Activated CD8-positive, alpha-beta T cell treated with anti-CD3 and anti-CD28 coated beads for 36 hours (primary cell): Measurements from ENCODE around the gene HOTAIR. TPM values are rescaled to one million over a fixed set of nuclear protein-coding genes. Genes with fewer than 3 reads are reported as not detected.
A peak's percentile ranks its signal among the peaks of the same experiment; 100 is the strongest.

Experiments used
- ATAC-seq: fragments of 200-7000 bp; cut with Tn5 transposase; one replicate; pipeline ENCODE4 v1.10.0; 2021; ENCODE audit warnings: mild to moderate bottlenecking, moderate library complexity
- CTCF ChIA-PET: fragments of 350-600 bp; sonication (Branson Sonifier 250); formaldehyde crosslinking; loops from one replicate; lab custom pipeline; 2021; ENCODE audit warnings: antibody characterized with exemption; lab: Charles Lee
- POLR2A ChIA-PET: fragments of 350-600 bp; sonication (Branson Sonifier 250); formaldehyde crosslinking; loops from one replicate; lab custom pipeline; 2021; ENCODE audit warnings: antibody characterized with exemption; lab: Charles Lee
- DNase-seq: peaks from one replicate; pipeline ENCODE4 v3.0.0-alpha.2; 2020
- H3K27ac Mint-ChIP-seq: one replicate; pipeline ENCODE4 v1.8.0; 2021; ENCODE audit warnings: mild to moderate bottlenecking, mixed read lengths
- H3K27me3 Mint-ChIP-seq: one replicate; pipeline ENCODE4 v1.8.0; 2021; ENCODE audit warnings: mixed read lengths
- H3K36me3 Mint-ChIP-seq: one replicate; pipeline ENCODE4 v1.8.0; 2021; ENCODE audit warnings: low read depth, mixed read lengths
- H3K4me1 Mint-ChIP-seq: one replicate; pipeline ENCODE4 v1.8.0; 2021; ENCODE audit warnings: low read depth, mixed read lengths
- H3K4me3 Mint-ChIP-seq: one replicate; pipeline ENCODE4 v1.8.0; 2021; ENCODE audit warnings: mild to moderate bottlenecking, moderate library complexity, mixed read lengths
- H3K9me3 Mint-ChIP-seq: one replicate; pipeline ENCODE4 v1.8.0; 2021; ENCODE audit warnings: mixed read lengths
- intact Hi-C: fragments of 100-400 bp; cut with micrococcal nuclease; formaldehyde crosslinking; loops from one replicate; pipeline ENCODE4 v1.10.0; 2022
- total RNA-seq, 2 experiments: library from RNA; stranded (reverse); gene quantifications; one replicate each; pipeline ENCODE4 v1.2.3, GENCODE V29; 2021
- TF ChIP-seq, protein P1 (sequence below): fragments of 200-600 bp; IDR thresholded peaks from one replicate; pipeline ENCODE4 v1.8.0; 2022; ENCODE audit warnings: antibody characterized with exemption, mild to moderate bottlenecking

The HOTAIR gene
- total RNA-seq, 2 experiments from 2014 or later = not detected

GRCh38 chr12:54010972-54011664 lies 36.4 kb upstream of the HOTAIR start:
- intact Hi-C loops = no loop called here
- DNase-seq (no peak), ATAC-seq (no peak)
- Mint-ChIP-seq H3K4me1 (peaks cover 31% of the 10 kb centered on the region), H3K36me3 (no peaks in the 10 kb centered on the region), H3K27me3 (peaks cover 89% of the 10 kb centered on the region), H3K27ac (no peak overlapping the region), H3K9me3 (no peaks in the 10 kb centered on the region), H3K4me3 (no peak overlapping the region)
- TF ChIP-seq, protein P1, sequence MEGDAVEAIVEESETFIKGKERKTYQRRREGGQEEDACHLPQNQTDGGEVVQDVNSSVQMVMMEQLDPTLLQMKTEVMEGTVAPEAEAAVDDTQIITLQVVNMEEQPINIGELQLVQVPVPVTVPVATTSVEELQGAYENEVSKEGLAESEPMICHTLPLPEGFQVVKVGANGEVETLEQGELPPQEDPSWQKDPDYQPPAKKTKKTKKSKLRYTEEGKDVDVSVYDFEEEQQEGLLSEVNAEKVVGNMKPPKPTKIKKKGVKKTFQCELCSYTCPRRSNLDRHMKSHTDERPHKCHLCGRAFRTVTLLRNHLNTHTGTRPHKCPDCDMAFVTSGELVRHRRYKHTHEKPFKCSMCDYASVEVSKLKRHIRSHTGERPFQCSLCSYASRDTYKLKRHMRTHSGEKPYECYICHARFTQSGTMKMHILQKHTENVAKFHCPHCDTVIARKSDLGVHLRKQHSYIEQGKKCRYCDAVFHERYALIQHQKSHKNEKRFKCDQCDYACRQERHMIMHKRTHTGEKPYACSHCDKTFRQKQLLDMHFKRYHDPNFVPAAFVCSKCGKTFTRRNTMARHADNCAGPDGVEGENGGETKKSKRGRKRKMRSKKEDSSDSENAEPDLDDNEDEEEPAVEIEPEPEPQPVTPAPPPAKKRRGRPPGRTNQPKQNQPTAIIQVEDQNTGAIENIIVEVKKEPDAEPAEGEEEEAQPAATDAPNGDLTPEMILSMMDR = no peak
- CTCF ChIA-PET = interaction anchor here (0.6 to 2.5 kb wide), 4 partner anchors 21 to 196 kb away, joined by 3 to 11 read pairs (median 5); no protein-coding TSS in a partner anchor
- POLR2A ChIA-PET = no interaction called here

DNA sequence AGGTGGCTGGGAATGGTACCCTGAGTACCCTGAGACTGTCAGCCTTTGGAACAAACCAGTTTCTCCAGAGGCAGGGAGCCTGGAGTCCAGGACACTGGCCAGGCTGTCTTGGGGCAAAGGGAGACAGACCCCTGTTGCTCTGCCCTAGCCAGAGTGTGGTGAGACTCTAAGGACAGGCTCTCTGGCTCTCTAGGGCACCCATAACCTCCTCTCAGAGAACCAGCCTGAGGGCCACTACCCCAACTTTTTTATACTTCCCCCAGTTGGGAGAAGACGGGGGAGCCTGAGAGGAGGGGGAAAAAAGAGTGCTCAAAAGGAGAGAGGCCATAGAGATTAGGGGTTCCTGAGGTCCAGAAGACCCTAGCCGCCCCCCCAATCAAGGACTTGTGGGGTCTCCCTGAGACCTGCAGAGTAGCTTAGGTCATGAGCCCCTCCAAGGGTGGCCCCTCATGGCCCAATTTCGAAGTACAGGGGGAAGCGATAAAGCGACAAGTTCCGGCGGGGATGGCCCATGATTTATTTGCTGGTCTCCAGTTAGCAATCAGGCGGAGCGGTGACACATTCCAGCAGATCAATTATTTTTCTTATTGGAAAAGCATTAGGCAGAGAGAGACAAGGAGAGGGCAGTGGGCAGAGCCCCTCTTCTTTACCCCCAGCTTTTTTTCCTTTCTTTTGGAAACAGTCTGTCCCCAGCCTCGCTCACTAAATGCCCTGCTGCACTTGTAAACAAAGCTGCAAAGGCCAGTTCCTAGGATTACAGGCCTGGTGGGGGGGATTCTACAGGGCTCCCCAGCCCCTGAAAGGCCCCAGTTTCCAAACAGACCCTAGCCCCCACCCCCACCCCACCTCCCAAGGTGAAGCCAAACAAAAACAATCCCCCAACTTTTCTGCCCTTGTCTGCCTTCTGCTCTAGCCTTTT lies 35.6 kb upstream of the HOTAIR start:
- ATAC-seq (no peak), DNase-seq (no peak)
- Mint-ChIP-seq H3K27ac (no peak overlapping the region), H3K4me1 (peaks cover 32% of the 10 kb centered on the region), H3K9me3 (no peaks in the 10 kb centered on the region), H3K4me3 (no peak overlapping the region), H3K36me3 (no peaks in the 10 kb centered on the region), H3K27me3 (peaks cover 87% of the 10 kb centered on the region)
- ChIA-PET POLR2A (interaction anchor here (1.7 kb wide), 1 partner anchor 13 kb away, joined by 5 read pairs; no protein-coding TSS in a partner anchor), CTCF (interaction anchor here (0.6 to 5.0 kb wide), 7 partner anchors 18 to 197 kb away, joined by 3 to 81 read pairs (median 7); partner anchors contain the start of gene HOXC10)
- TF ChIP-seq, protein P1 = no peak
- intact Hi-C loops = no loop called here

- Mint-ChIP-seq H3K27ac (no peak overlapping the region), H3K4me3 (peak overlapping the region; percentile 26), H3K4me1 (peaks cover 28% of the 10 kb centered on the region), H3K27me3 (peaks cover 85% of the 10 kb centered on the region), H3K9me3 (no peaks in the 10 kb centered on the region), H3K36me3 (no peaks in the 10 kb centered on the region)
- ATAC-seq = peak; percentile 49
- peak; percentile 59 for DNase-seq
- intact Hi-C loops = loop anchor here (5.0 kb wide), 1 partner anchor 183 kb away; no protein-coding TSS in a partner anchor
- ChIA-PET POLR2A (interaction anchor here (0.7 to 2.2 kb wide), 6 partner anchors 8 to 263 kb away, joined by 3 to 6 read pairs (median 4); partner anchors contain the start of genes HOXC12 and SMUG1), CTCF (interaction anchor here (0.7 to 6.5 kb wide), 15 partner anchors 8 to 205 kb away, joined by 3 to 94 read pairs (median 7); partner anchors contain the start of genes HOXC10, HOXC9 and SMUG1)
- TF ChIP-seq, protein P1 = no peak
These were observed 34.7 kb upstream of the HOTAIR start for GRCh38 chr12:54009171-54010052.

- ATAC-seq (no peak), DNase-seq (no peak)
- Mint-ChIP-seq H3K36me3 (no peaks in the 10 kb centered on the region), H3K9me3 (no peaks in the 10 kb centered on the region), H3K27ac (no peak overlapping the region), H3K4me3 (no peak overlapping the region), H3K27me3 (peaks cover 83% of the 10 kb centered on the region), H3K4me1 (peaks cover 26% of the 10 kb centered on the region)
- intact Hi-C loops = loop anchor here (5.0 kb wide), 1 partner anchor 184 kb away; no protein-coding TSS in a partner anchor
- CTCF ChIA-PET = interaction anchor here (1.0 to 6.5 kb wide), 11 partner anchors 8 to 208 kb away, joined by 4 to 94 read pairs (median 7); partner anchors contain the start of genes HOXC10, HOXC5, HOXC9 and SMUG1
- POLR2A ChIA-PET = interaction anchor here (1.0 to 2.2 kb wide), 3 partner anchors 9 to 181 kb away, joined by 3 to 6 read pairs (median 6); partner anchors contain the start of genes HOXC12 and SMUG1
- TF ChIP-seq, protein P1 = no peak
These were observed 33.5 kb upstream of the HOTAIR start for GRCh38 chr12:54008260-54008552.
